ENCODE measurements around the gene MAP4K2.

- TF ChIP-seq CTCF (conservative IDR thresholded peaks at IDR 0.05; ENCODE audit: low read depth, low read length) (no peak), EZH2 (IDR thresholded peaks at IDR 0.05; ENCODE audit: borderline replicate concordance, low read depth, low read length, poor library complexity, severe bottlenecking) (no peak)
These were observed 10.5 kb downstream of the MAP4K2 start for GRCh38 chr11:64792482-64792881.
